Kidney (tissue), 14 donors: Measurements from ENCODE around the gene ZNF205. TPM values are rescaled to one million over a fixed set of nuclear protein-coding genes. Genes with fewer than 3 reads are reported as not detected.

ENCODE experiments used
- DNase-seq, 5 donors: peaks; one replicate each; pipeline ENCODE4 v3.0.0-alpha.2; 2013 to 2020
- FAIRE-seq: peaks from 2 replicates; lab custom pipeline; 2012; peaks lifted over from hg19 to GRCh38; lab: Jason Lieb, UNC
- H3K27ac ChIP-seq, 2 donors: one replicate each; pipeline ENCODE4 v1.7.0; 2013; ENCODE audit warnings: low read depth in 2 of 2, low read length in 2 of 2, inconsistent platforms in 1 of 2
- H3K27me3 ChIP-seq: one replicate; pipeline ENCODE4 v1.7.1; 2013; ENCODE audit warnings: low read length, inconsistent platforms; ENCODE audit not compliant: control insufficient read depth, insufficient read depth
- H3K36me3 ChIP-seq, 3 donors: one replicate each; pipeline versions ENCODE4 v1.7.0 to v1.7.1; 2013; ENCODE audit warnings: low read length in 3 of 3, control low read depth in 1 of 3, inconsistent platforms in 1 of 3; ENCODE audit not compliant: insufficient read depth in 3 of 3, control insufficient read depth in 2 of 3
- H3K4me1 ChIP-seq, 3 donors: one replicate each; pipeline versions ENCODE4 v1.7.0 to v1.7.1; 2013; ENCODE audit warnings: low read length in 3 of 3, inconsistent platforms in 1 of 3, low read depth in 1 of 3; ENCODE audit not compliant: control insufficient read depth in 2 of 3, insufficient read depth in 2 of 3
- H3K4me3 ChIP-seq, 3 donors: one replicate each; pipeline versions ENCODE4 v1.7.0 to v1.8.1; 2013; ENCODE audit warnings: low read length in 3 of 3, control low read depth in 1 of 3, inconsistent platforms in 1 of 3
- H3K9ac ChIP-seq, 3 donors: one replicate each; pipeline versions ENCODE4 v1.7.0 to v1.7.1; 2013; ENCODE audit warnings: low read length in 3 of 3, control low read depth in 1 of 3, inconsistent platforms in 1 of 3
- H3K9me3 ChIP-seq, 3 donors: one replicate each; pipeline versions ENCODE4 v1.7.0 to v1.7.1; 2013; ENCODE audit warnings: low read length in 3 of 3, control low read depth in 1 of 3, inconsistent platforms in 1 of 3; ENCODE audit not compliant: control insufficient read depth in 2 of 3, insufficient read depth in 1 of 3
- CTCF ChIP-seq: IDR thresholded peaks from 3 replicates; pipeline ENCODE4 v1.5.1; 2012; ENCODE audit warnings: mild to moderate bottlenecking, moderate library complexity, borderline replicate concordance; ENCODE audit not compliant: insufficient read depth; ENCODE audit errors: extremely low read depth
- intact Hi-C: fragments of 100-400 bp; cut with DNase I; formaldehyde crosslinking; loops from one replicate; pipeline ENCODE4 v1.11.1; 2022
- polyA plus RNA-seq: library from polyadenylated mRNA; stranded (reverse); fragments of 350-450 nt; fragmentation: Illumina TruSeq; extraction: RNeasy Lipid Tissue Mini Kit (QIAGEN cat#74804); gene quantifications from one replicate; pipeline ENCODE4 v1.2.3, GENCODE V29; 2014; ENCODE audit warnings: low read depth, low replicate concordance; ENCODE audit not compliant: insufficient read depth
- total RNA-seq: library from RNA; stranded (reverse); fragmentation: NEBNext Ultra II Directional; extraction: Animal tissue kit (Norgen Biotek cat#: 25700); gene quantifications from one replicate; pipeline ENCODE4 v1.2.1, GENCODE V29; 2021
- donor health status: control.
- donor health status: control.
- donor health status: control.
- donor health status: control.
- donor health status: control.
- donor health status: DM: yes; HTN: yes; CAD: no.
- donor health status: Normal renal cell carcinoma (clear cell type).

The ZNF205 gene
- total and polyA plus RNA-seq, 2 donors from 2014 or later: 12.7 to 14.1 TPM

- H3K36me3 ChIP-seq: no peaks in the 10 kb centered on the region
- no peaks in the 10 kb centered on the region for H3K27me3 ChIP-seq
- H3K27ac ChIP-seq: peak overlapping the region; percentile 64 to 78
- DNase-seq (peak; percentile 97 to 99 (median 99)), FAIRE-seq (no peak)
- no peaks in the 10 kb centered on the region for H3K9me3 ChIP-seq
- H3K9ac ChIP-seq: peak overlapping the region; percentile 44 to 78 (median 68)
- no peak for TF ChIP-seq CTCF
- peak overlapping the region; percentile 69 to 89 (median 85) for H3K4me3 ChIP-seq
- intact Hi-C loops: no loop called here
- H3K4me1 ChIP-seq: peaks cover 0 to 7% (median 3%) of the 10 kb centered on the region in 3 donors
Observed at GRCh38 chr16:3150346-3151218, 38.2 kb downstream of the ZNF205 start.

- Histone ChIP-seq H3K4me1 (peaks cover 0 to 7% (median 3%) of the 10 kb centered on the region in 3 donors), H3K27me3 (no peaks in the 10 kb centered on the region), H3K9me3 (no peaks in the 10 kb centered on the region), H3K36me3 (no peaks in the 10 kb centered on the region), H3K9ac (no peak overlapping the region), H3K27ac (no peak overlapping the region), H3K4me3 (peak overlapping the region in 2 of 3 donors; percentile 50 to 65)
- FAIRE-seq: no peak
- TF ChIP-seq CTCF: no peak
- intact Hi-C loops: no loop called here
- DNase-seq: peak in 1 of 5 donors; percentile 76
Observed at GRCh38 chr16:3152027-3152276, 39.6 kb downstream of the ZNF205 start.

- Histone ChIP-seq H3K27me3 (no peaks in the 10 kb centered on the region), H3K36me3 (no peaks in the 10 kb centered on the region), H3K9me3 (no peaks in the 10 kb centered on the region), H3K4me1 (peaks cover 0 to 7% (median 3%) of the 10 kb centered on the region in 3 donors), H3K27ac (peak overlapping the region in 1 of 2 donors; percentile 62), H3K4me3 (peak overlapping the region; percentile 50 to 65 (median 52)), H3K9ac (peak overlapping the region in 1 of 3 donors; percentile 62)
- TF ChIP-seq CTCF: peak; percentile 31
- peak; percentile 91 to 96 (median 95) for DNase-seq
- no peak for FAIRE-seq
- intact Hi-C loops: no loop called here
Observed at GRCh38 chr16:3152277-3152990, 40.0 kb downstream of the ZNF205 start.
